ENCODE data around the gene SLC29A3. TPM values are rescaled to one million over a fixed set of nuclear protein-coding genes. Genes with fewer than 3 reads are reported as not detected.

SLC29A3 gene
- total and polyA plus RNA-seq, 10 of the 15 experiments (the other 5 are each of a cell fraction or from before 2014, with no cell fraction given): 1.5 to 4.0 (median 2.7) TPM

DNA sequence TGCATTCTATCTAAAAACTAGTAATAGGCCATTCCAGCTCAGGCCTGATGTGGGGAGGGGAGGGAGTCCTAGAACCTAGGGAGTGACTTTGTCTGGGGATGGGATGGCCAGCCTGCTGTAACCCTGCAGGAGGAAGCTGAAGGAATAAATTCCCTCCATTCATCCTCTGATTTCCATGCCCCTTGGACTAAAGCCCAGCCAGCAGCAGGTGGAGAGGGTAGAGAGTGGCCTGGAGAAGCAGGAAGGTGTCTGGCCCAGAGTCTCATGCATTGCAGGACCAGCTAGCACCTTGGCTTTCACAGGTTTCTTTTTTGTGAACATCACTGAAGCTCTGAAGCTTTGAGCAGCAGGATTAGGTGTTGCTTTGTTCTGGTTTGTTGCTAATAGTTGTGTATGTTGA lies 44.9 kb downstream of the SLC29A3 start:
- Histone ChIP-seq H3K4me3 (no peak overlapping the region), H4K20me1 (ENCODE audit: control insufficient read depth, insufficient read depth) (no peaks in the 10 kb centered on the region), H2AFZ (ENCODE audit: control insufficient read depth, low read depth, low read length) (no peak overlapping the region), H3K79me2 (ENCODE audit: control insufficient read depth, insufficient read depth, low read length) (no peaks in the 10 kb centered on the region), H3K27ac (ENCODE audit: control insufficient read depth, insufficient read depth) (no peak overlapping the region), H3K9me3 (replicated peaks; ENCODE audit: control insufficient read depth, insufficient read depth, low read length) (no peaks in the 10 kb centered on the region), H3K4me2 (ENCODE audit: control insufficient read depth, insufficient read depth) (no peak overlapping the region), H3K27me3 (replicated peaks in 1 of 2; ENCODE audit: control insufficient read depth in 2 of 2, insufficient read depth in 2 of 2, low read length in 1 of 2) (no peaks in the 10 kb centered on the region), H3K4me1 (ENCODE audit: control insufficient read depth, insufficient read depth, low read length) (peaks cover 26% of the 10 kb centered on the region), H3K9ac (ENCODE audit: control insufficient read depth, insufficient read depth, low read length) (no peak overlapping the region), H3K36me3 (ENCODE audit: control insufficient read depth in 2 of 2, insufficient read depth in 2 of 2, low read length in 1 of 2) (no peaks in the 10 kb centered on the region; a peak in 1 of 4 replicates)
- intact Hi-C loops (cut with micrococcal nuclease; ENCODE audit: unreplicated experiment): no loop called here
- BruUV-seq (replicated peaks): no TSS peak
- POLR2A ChIA-PET: no interaction called here
- ATAC-seq (no peak), DNase-seq (ENCODE audit: low read depth, low spot score) (no peak), FAIRE-seq (no peak)
- RAD21 ChIA-PET (ENCODE audit: unreplicated experiment): no interaction called here
- SMC1A ChIA-PET (ENCODE audit: uncharacterized antibody, unreplicated experiment): interaction anchor here (1.2 kb wide), 1 partner anchor 10 kb away, joined by 3 read pairs; no protein-coding TSS in a partner anchor
- TF ChIP-seq, protein P1, sequence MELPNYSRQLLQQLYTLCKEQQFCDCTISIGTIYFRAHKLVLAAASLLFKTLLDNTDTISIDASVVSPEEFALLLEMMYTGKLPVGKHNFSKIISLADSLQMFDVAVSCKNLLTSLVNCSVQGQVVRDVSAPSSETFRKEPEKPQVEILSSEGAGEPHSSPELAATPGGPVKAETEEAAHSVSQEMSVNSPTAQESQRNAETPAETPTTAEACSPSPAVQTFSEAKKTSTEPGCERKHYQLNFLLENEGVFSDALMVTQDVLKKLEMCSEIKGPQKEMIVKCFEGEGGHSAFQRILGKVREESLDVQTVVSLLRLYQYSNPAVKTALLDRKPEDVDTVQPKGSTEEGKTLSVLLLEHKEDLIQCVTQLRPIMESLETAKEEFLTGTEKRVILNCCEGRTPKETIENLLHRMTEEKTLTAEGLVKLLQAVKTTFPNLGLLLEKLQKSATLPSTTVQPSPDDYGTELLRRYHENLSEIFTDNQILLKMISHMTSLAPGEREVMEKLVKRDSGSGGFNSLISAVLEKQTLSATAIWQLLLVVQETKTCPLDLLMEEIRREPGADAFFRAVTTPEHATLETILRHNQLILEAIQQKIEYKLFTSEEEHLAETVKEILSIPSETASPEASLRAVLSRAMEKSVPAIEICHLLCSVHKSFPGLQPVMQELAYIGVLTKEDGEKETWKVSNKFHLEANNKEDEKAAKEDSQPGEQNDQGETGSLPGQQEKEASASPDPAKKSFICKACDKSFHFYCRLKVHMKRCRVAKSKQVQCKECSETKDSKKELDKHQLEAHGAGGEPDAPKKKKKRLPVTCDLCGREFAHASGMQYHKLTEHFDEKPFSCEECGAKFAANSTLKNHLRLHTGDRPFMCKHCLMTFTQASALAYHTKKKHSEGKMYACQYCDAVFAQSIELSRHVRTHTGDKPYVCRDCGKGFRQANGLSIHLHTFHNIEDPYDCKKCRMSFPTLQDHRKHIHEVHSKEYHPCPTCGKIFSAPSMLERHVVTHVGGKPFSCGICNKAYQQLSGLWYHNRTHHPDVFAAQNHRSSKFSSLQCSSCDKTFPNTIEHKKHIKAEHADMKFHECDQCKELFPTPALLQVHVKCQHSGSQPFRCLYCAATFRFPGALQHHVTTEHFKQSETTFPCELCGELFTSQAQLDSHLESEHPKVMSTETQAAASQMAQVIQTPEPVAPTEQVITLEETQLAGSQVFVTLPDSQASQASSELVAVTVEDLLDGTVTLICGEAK (IDR thresholded peaks at IDR 0.05; ENCODE audit: borderline replicate concordance): no peak
- in situ Hi-C loops (cut with MboI): no loop called here
- CTCF ChIA-PET: interaction anchor here (0.7 to 1.2 kb wide), 3 partner anchors 14 to 394 kb away, joined by 3 to 4 read pairs (median 3); no protein-coding TSS in a partner anchor

DNA sequence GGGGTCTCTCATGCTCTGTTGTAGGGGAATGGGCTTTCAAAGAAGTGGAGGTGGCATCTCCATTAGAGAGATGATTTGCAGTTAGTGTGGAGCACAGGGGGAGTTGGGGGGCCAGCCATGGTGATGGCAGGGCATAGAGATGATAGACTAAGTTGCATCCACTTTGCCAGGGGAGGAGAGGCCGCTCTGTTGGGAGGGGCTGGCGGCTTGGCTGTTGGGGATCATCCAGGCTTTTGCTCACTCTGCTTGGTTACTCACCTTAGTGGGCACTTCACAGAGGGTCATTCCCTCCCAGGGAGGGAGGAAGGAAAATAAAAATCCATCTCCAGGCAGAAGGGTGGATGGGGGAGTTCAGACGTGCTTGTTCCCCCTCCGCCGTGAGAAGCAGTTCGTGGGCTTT lies 46.3 kb downstream of the SLC29A3 start:
- ChIA-PET SMC1A (ENCODE audit: uncharacterized antibody, unreplicated experiment) (interaction anchor here (1.4 kb wide), 1 partner anchor 28 kb away, joined by 3 read pairs; no protein-coding TSS in a partner anchor), CTCF (interaction anchor here (0.6 to 2.2 kb wide), 7 partner anchors 10 to 411 kb away, joined by 3 to 6 read pairs (median 4); partner anchors contain the start of gene SLC29A3), POLR2A (no interaction called here), RAD21 (ENCODE audit: unreplicated experiment) (interaction anchor here (1.0 kb wide), 1 partner anchor 494 kb away, joined by 3 read pairs; no protein-coding TSS in a partner anchor)
- H3K79me2 ChIP-seq (ENCODE audit: control insufficient read depth, insufficient read depth, low read length): no peaks in the 10 kb centered on the region
- no peak for DNase-seq (ENCODE audit: low read depth, low spot score)
- H3K27me3 ChIP-seq (replicated peaks in 1 of 2; ENCODE audit: control insufficient read depth in 2 of 2, insufficient read depth in 2 of 2, low read length in 1 of 2): no peaks in the 10 kb centered on the region
- H3K36me3 ChIP-seq (ENCODE audit: control insufficient read depth in 2 of 2, insufficient read depth in 2 of 2, low read length in 1 of 2): no peaks in the 10 kb centered on the region; a peak in 1 of 4 replicates
- in situ Hi-C loops (cut with MboI) (no loop called here), intact Hi-C loops (cut with micrococcal nuclease; ENCODE audit: unreplicated experiment) (no loop called here)
- 75% methylated on average over 6 of the region's 6 CpGs for WGBS (ENCODE audit: insufficient coverage, insufficient replicate concordance, low lambda C conversion rate, missing lambda C conversion rate)
- no peaks in the 10 kb centered on the region for H4K20me1 ChIP-seq (ENCODE audit: control insufficient read depth, insufficient read depth)
- no peak overlapping the region for H3K27ac ChIP-seq (ENCODE audit: control insufficient read depth, insufficient read depth)
- no peaks in the 10 kb centered on the region for H3K9me3 ChIP-seq (replicated peaks; ENCODE audit: control insufficient read depth, insufficient read depth, low read length)
- BruUV-seq (replicated peaks): no TSS peak
- H3K4me1 ChIP-seq (ENCODE audit: control insufficient read depth, insufficient read depth, low read length): peaks cover 12% of the 10 kb centered on the region
- ATAC-seq: no peak
- FAIRE-seq: no peak
- H3K4me2 ChIP-seq (ENCODE audit: control insufficient read depth, insufficient read depth): no peak overlapping the region
- H2AFZ ChIP-seq (ENCODE audit: control insufficient read depth, low read depth, low read length): no peak overlapping the region
- H3K4me3 ChIP-seq: no peak overlapping the region
- no peak overlapping the region for H3K9ac ChIP-seq (ENCODE audit: control insufficient read depth, insufficient read depth, low read length)
- no peak for TF ChIP-seq CBX3 (IDR thresholded peaks at IDR 0.05; ENCODE audit: borderline replicate concordance, low read depth)
- TF ChIP-seq ZNF24 (IDR thresholded peaks at IDR 0.05): no peak
- TF ChIP-seq LARP7 (IDR thresholded peaks at IDR 0.05): no peak
- TF ChIP-seq, protein P1 (IDR thresholded peaks at IDR 0.05; ENCODE audit: borderline replicate concordance): no peak
- no peak for TF ChIP-seq CHD4 (IDR thresholded peaks at IDR 0.05)
- TF ChIP-seq STAT1 (conservative IDR thresholded peaks at IDR 0.05): no peak

Measured in GM12878 (cell line).